HepG2 (cell line): Measurements from ENCODE around the gene NUP62. TPM values are rescaled to one million over a fixed set of nuclear protein-coding genes. Genes with fewer than 3 reads are reported as not detected.
A peak's percentile ranks its signal among the peaks of the same experiment; 100 is the strongest.

Experiments used
- AKNA ChIP-seq: sonication (generic); formaldehyde crosslinking; IDR thresholded peaks from 2 replicates; pipeline ENCODE4 v1.4.0; 2020; ENCODE audit warnings: missing genetic modification reagents, borderline replicate concordance
- ATF7 ChIP-seq, 2 experiments: fragments of 450-650 bp in 1 of 2; sonication (generic) in 1 of 2; formaldehyde crosslinking in 1 of 2; IDR thresholded peaks; 2 replicates each; pipeline versions ENCODE4 v1.4.0 to v1.6.1; 2016 to 2020; ENCODE audit warnings: antibody characterized with exemption in 1 of 2, mild to moderate bottlenecking in 1 of 2, missing genetic modification reagents in 1 of 2
- CBX5 ChIP-seq: sonication (generic); formaldehyde crosslinking; IDR thresholded peaks from 2 replicates; pipeline ENCODE4 v1.4.0; 2020; ENCODE audit warnings: missing genetic modification reagents, borderline replicate concordance
- EED ChIP-seq: sonication (generic); formaldehyde crosslinking; IDR thresholded peaks from 2 replicates; pipeline ENCODE4 v1.5.0; 2020; ENCODE audit warnings: mild to moderate bottlenecking, missing genetic modification reagents
- FOSL1 ChIP-seq: sonication (generic); formaldehyde crosslinking; IDR thresholded peaks from 2 replicates; pipeline ENCODE4 v1.9.0; 2021; ENCODE audit warnings: missing genetic modification reagents, borderline replicate concordance
- MZF1 ChIP-seq: sonication (generic); formaldehyde crosslinking; IDR thresholded peaks from 2 replicates; pipeline ENCODE4 v1.8.1; 2023; ENCODE audit warnings: mild to moderate bottlenecking, missing genetic modification reagents, borderline replicate concordance
- ZNF160 ChIP-seq: sonication (generic); formaldehyde crosslinking; IDR thresholded peaks from 2 replicates; pipeline ENCODE4 v1.8.0; 2022; ENCODE audit warnings: mild to moderate bottlenecking, inconsistent platforms, missing genetic modification reagents
- ZNF20 ChIP-seq: sonication (generic); formaldehyde crosslinking; IDR thresholded peaks from 2 replicates; pipeline ENCODE4 v1.4.0; 2020; ENCODE audit warnings: mild to moderate bottlenecking, moderate library complexity, missing genetic modification reagents
- ZNF251 ChIP-seq: sonication (generic); formaldehyde crosslinking; IDR thresholded peaks from 2 replicates; pipeline ENCODE4 v1.9.0; 2021; ENCODE audit warnings: mild to moderate bottlenecking, missing genetic modification reagents
- ZNF274 ChIP-seq: sonication (generic); formaldehyde crosslinking; IDR thresholded peaks from 2 replicates; pipeline ENCODE4 v1.5.1; 2020; ENCODE audit warnings: mild to moderate bottlenecking, missing genetic modification reagents
- ZNF350 ChIP-seq: sonication (generic); formaldehyde crosslinking; IDR thresholded peaks from 2 replicates; pipeline ENCODE4 v1.4.0; 2020; ENCODE audit warnings: mild to moderate bottlenecking, low read depth, missing genetic modification reagents, borderline replicate concordance
- ZNF431 ChIP-seq: sonication (generic); formaldehyde crosslinking; IDR thresholded peaks from 2 replicates; pipeline ENCODE4 v1.9.0; 2022; ENCODE audit warnings: missing genetic modification reagents, low read depth, mild to moderate bottlenecking, borderline replicate concordance
- ZNF577 ChIP-seq: sonication (generic); formaldehyde crosslinking; IDR thresholded peaks from 2 replicates; pipeline ENCODE4 v1.4.0; 2020; ENCODE audit warnings: mild to moderate bottlenecking, low read depth, missing genetic modification reagents, borderline replicate concordance
- ZNF75D ChIP-seq: sonication (generic); formaldehyde crosslinking; IDR thresholded peaks from 2 replicates; pipeline ENCODE4 v1.8.1; 2023; ENCODE audit warnings: missing genetic modification reagents, mild to moderate bottlenecking, borderline replicate concordance
- ZNF816 ChIP-seq: sonication (generic); formaldehyde crosslinking; IDR thresholded peaks from 2 replicates; pipeline ENCODE4 v1.8.0; 2022; ENCODE audit warnings: missing genetic modification reagents, mild to moderate bottlenecking, borderline replicate concordance
- ZSCAN9 ChIP-seq: IDR thresholded peaks from 2 replicates; pipeline ENCODE4 v1.6.1; 2016; ENCODE audit warnings: borderline replicate concordance
- polyA plus RNA-seq, 8 experiments: library from polyadenylated mRNA; depleted of rRNA in 3 of 8; stranded (reverse) in 7 of 8; unstranded in 1 of 8; fragments of >200 nt; fragmentation: Illumina TruSeq in 4 of 8; extraction: Trizol in 4 of 8; gene quantifications; 2 replicates each; pipeline versions ENCODE4 v1.2.1 to v1.2.3, GENCODE V29; 2011 to 2016; ENCODE audit warnings: low read depth in 4 of 8, missing spikeins in 1 of 8, mixed read lengths in 1 of 8; ENCODE audit not compliant: insufficient read depth in 1 of 8
- total RNA-seq, 5 experiments: library from RNA; depleted of rRNA; stranded (reverse); fragments of >200 nt; fragmentation: Illumina TruSeq; extraction: Trizol; gene quantifications; 2 replicates each; pipeline ENCODE4 v1.2.3, GENCODE V29; 2016; ENCODE audit warnings: low read depth in 1 of 5
- TF ChIP-seq, protein P1 (sequence below): sonication (generic); formaldehyde crosslinking; IDR thresholded peaks from 2 replicates; pipeline ENCODE4 v1.4.0; 2020; ENCODE audit warnings: mild to moderate bottlenecking, missing genetic modification reagents
- TF ChIP-seq, protein P2 (sequence below): sonication (generic); formaldehyde crosslinking; IDR thresholded peaks from 2 replicates; pipeline ENCODE4 v1.5.0; 2020; ENCODE audit warnings: missing genetic modification reagents
- TF ChIP-seq, protein P3 (sequence below): sonication (generic); formaldehyde crosslinking; IDR thresholded peaks from 2 replicates; pipeline ENCODE4 v1.8.0; 2022; ENCODE audit warnings: missing genetic modification reagents, low read depth, mild to moderate bottlenecking, borderline replicate concordance

Gene NUP62
- total and polyA plus RNA-seq, 2 of the 13 experiments (the other 11 are each of a cell fraction or from before 2014, with no cell fraction given): 16.5 to 41.5 TPM

GRCh38 chr19:49869484-49870308, 59.6 kb downstream of the NUP62 start (continued):
- TF ChIP-seq ATF7 (IDR thresholded peaks at IDR 0.05): no peak
- TF ChIP-seq ATF7 (CRISPR knock-in tag; IDR thresholded peaks at IDR 0.05): no peak
- TF ChIP-seq ZNF577 (CRISPR knock-in tag): no peak
- 0 out of 2 replicates have a peak, but pooled peaks have one; percentile 31 for TF ChIP-seq ZNF20
- 0 out of 2 replicates have a peak, but pooled peaks have one; percentile 86 for TF ChIP-seq ZNF251
- TF ChIP-seq, protein P1, sequence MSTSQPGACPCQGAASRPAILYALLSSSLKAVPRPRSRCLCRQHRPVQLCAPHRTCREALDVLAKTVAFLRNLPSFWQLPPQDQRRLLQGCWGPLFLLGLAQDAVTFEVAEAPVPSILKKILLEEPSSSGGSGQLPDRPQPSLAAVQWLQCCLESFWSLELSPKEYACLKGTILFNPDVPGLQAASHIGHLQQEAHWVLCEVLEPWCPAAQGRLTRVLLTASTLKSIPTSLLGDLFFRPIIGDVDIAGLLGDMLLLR (CRISPR knock-in tag): peak; percentile 60; the same call in 1 of the 2 replicates
- TF ChIP-seq, protein P2, sequence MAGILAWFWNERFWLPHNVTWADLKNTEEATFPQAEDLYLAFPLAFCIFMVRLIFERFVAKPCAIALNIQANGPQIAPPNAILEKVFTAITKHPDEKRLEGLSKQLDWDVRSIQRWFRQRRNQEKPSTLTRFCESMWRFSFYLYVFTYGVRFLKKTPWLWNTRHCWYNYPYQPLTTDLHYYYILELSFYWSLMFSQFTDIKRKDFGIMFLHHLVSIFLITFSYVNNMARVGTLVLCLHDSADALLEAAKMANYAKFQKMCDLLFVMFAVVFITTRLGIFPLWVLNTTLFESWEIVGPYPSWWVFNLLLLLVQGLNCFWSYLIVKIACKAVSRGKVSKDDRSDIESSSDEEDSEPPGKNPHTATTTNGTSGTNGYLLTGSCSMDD (CRISPR knock-in tag): 0 out of 2 replicates have a peak, but pooled peaks have one; percentile 30
- peak; percentile 88 for TF ChIP-seq ZNF350 (CRISPR knock-in tag)
- 0 out of 2 replicates have a peak, but pooled peaks have one; percentile 24 for TF ChIP-seq CBX5
- no peak for TF ChIP-seq ZNF75D (CRISPR knock-in tag)
- 0 out of 2 replicates have a peak, but pooled peaks have one; percentile 25 for TF ChIP-seq ZSCAN9 (CRISPR knock-in tag)
- TF ChIP-seq ZNF274 (CRISPR knock-in tag): no peak
- no peak for TF ChIP-seq AKNA (CRISPR knock-in tag)
- TF ChIP-seq ZNF160: peak; percentile 54; the same call in 1 of the 2 replicates
- TF ChIP-seq ZNF816 (CRISPR knock-in tag): no peak
- TF ChIP-seq EED (CRISPR knock-in tag): peak; percentile 41; the same call in 1 of the 2 replicates
- TF ChIP-seq MZF1 (CRISPR knock-in tag): no peak
- TF ChIP-seq ZNF431 (CRISPR knock-in tag): no peak
- TF ChIP-seq, protein P3, sequence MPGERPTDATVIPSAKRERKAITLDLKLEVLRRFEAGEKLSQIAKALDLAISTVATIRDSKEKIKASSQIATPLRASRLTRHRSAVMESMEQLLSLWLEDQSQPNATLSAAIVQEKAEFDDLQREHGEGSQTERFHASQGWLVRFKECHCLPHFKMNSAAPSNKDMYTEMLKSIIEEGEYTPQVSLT (CRISPR knock-in tag): no peak
- no peak for TF ChIP-seq FOSL1
